K562 (cell line): ENCODE results near the gene ARHGAP31. TPM values are rescaled to one million over a fixed set of nuclear protein-coding genes. Genes with fewer than 3 reads are reported as not detected.

Experiments used
- ATAC-seq: fragments of 200-7000 bp; cut with Tn5 transposase; 3 replicates; pipeline ENCODE4 v1.9.1; 2020; ENCODE audit warnings: moderate library complexity
- BruUV-seq: library from RNA; stranded (reverse); fragments of 400-500 nt; replicated peaks from 2 replicates; lab custom pipeline; 2021; lab: Mats Ljungman, UMichigan
- CTCF ChIA-PET: fragments of 300-600 bp; formaldehyde crosslinking; extraction: SDS; loops from one replicate; lab custom pipeline; 2021; ENCODE audit warnings: low intra/inter-chr PET ratio; lab: Yijun Ruan, JAX
- POLR2A ChIA-PET: fragments of 300-600, 350-650 bp; sonication (Branson Sonifier 250); formaldehyde crosslinking; extraction: SDS; loops from one replicate; lab custom pipeline; 2021; ENCODE audit warnings: antibody characterized with exemption, inconsistent platforms; lab: Yijun Ruan, JAX
- DNase-seq, 4 experiments: peaks; one replicate each; pipeline versions ENCODE4 v3.0.0 to v3.0.0-alpha.2; 2011 to 2018; ENCODE audit warnings: low spot score in 3 of 4, mixed read lengths in 3 of 4; ENCODE audit errors: extremely low read depth in 1 of 4
- FAIRE-seq: peaks from 2 replicates; lab custom pipeline; 2011; peaks lifted over from hg19 to GRCh38; lab: Jason Lieb, UNC
- H2AFZ ChIP-seq: 2 replicates; pipeline ENCODE4 v1.6.0; 2011; ENCODE audit warnings: low read depth, low read length, control low read depth, inconsistent platforms
- H3K27ac ChIP-seq: fragments of 200-600 bp; 3 replicates; pipeline ENCODE4 v1.8.0; 2011; ENCODE audit warnings: low read depth, mild to moderate bottlenecking, control low read depth, inconsistent platforms, low read length, moderate library complexity, mixed read lengths; ENCODE audit errors: extremely low read depth
- H3K27me3 ChIP-seq, 2 experiments: fragments of 300-600 bp in 1 of 2; 2 replicates in 1 of 2; 3 replicates in 1 of 2; pipeline versions ENCODE4 v1.6.0 to v1.8.0; 2011; ENCODE audit warnings: inconsistent platforms in 2 of 2, low read length in 2 of 2, mild to moderate bottlenecking in 1 of 2, mixed read lengths in 1 of 2, moderate library complexity in 1 of 2; ENCODE audit not compliant: control insufficient read depth in 2 of 2, insufficient read depth in 2 of 2
- H3K36me3 ChIP-seq: fragments of 300-600 bp; 3 replicates; pipeline ENCODE4 v1.8.0; 2011; ENCODE audit warnings: mild to moderate bottlenecking, low read length, inconsistent platforms; ENCODE audit not compliant: control insufficient read depth, insufficient read depth
- H3K4me1 ChIP-seq, 2 experiments: fragments of 200-600 bp in 1 of 2; replicated peaks in 1 of 2; 2 replicates in 1 of 2; 3 replicates in 1 of 2; pipeline versions ENCODE4 v1.5.1 to v1.8.0; 2011; ENCODE audit warnings: inconsistent platforms in 2 of 2, low read length in 2 of 2, mild to moderate bottlenecking in 1 of 2, mixed read lengths in 1 of 2, moderate library complexity in 1 of 2; ENCODE audit not compliant: control insufficient read depth in 2 of 2, insufficient read depth in 2 of 2
- H3K4me2 ChIP-seq: 2 replicates; pipeline ENCODE4 v1.6.1; 2011; ENCODE audit warnings: low read length, control low read depth, inconsistent platforms, mixed read lengths; ENCODE audit not compliant: insufficient read depth
- H3K4me3 ChIP-seq: fragments of 200-600 bp; sonication (generic), shearing (Covaris generic); 2 replicates; pipeline ENCODE4 v1.5.1; 2016; ENCODE audit warnings: control low read depth, inconsistent platforms
- H3K79me2 ChIP-seq: fragments of 200-600 bp; 3 replicates; pipeline ENCODE4 v1.8.0; 2011; ENCODE audit warnings: low read length, inconsistent platforms; ENCODE audit not compliant: control insufficient read depth, insufficient read depth
- H3K9ac ChIP-seq, 2 experiments: 2 replicates each; pipeline versions ENCODE4 v1.6.0 to v1.6.1; 2011; ENCODE audit warnings: low read depth in 2 of 2, low read length in 2 of 2, control low read depth in 1 of 2, inconsistent platforms in 1 of 2, mild to moderate bottlenecking in 1 of 2, mixed read lengths in 1 of 2; ENCODE audit not compliant: insufficient read depth in 1 of 2
- H3K9me1 ChIP-seq: one replicate; pipeline ENCODE4 v1.6.0; 2011; ENCODE audit warnings: inconsistent platforms, mild to moderate bottlenecking, low read length, moderate library complexity; ENCODE audit not compliant: control insufficient read depth, insufficient read depth
- H3K9me3 ChIP-seq: replicated peaks from 2 replicates; pipeline ENCODE4 v1.5.1; 2011; ENCODE audit warnings: low read depth, low read length, inconsistent platforms; ENCODE audit not compliant: control insufficient read depth, insufficient read depth
- H4K20me1 ChIP-seq: replicated peaks from 2 replicates; pipeline ENCODE4 v1.6.1; 2011; ENCODE audit warnings: low read length, inconsistent platforms, mixed read lengths; ENCODE audit not compliant: control insufficient read depth, insufficient read depth
- EHMT2 ChIP-seq: fragments of 450-650 bp; IDR thresholded peaks from 2 replicates; pipeline ENCODE4 v1.6.1; 2018; ENCODE audit warnings: antibody characterized with exemption
- ESRRA ChIP-seq: fragments of 450-650 bp; IDR thresholded peaks from 2 replicates; pipeline ENCODE4 v1.6.1; 2014; ENCODE audit warnings: low read depth, mild to moderate bottlenecking, moderate library complexity, borderline replicate concordance
- FOSL1 ChIP-seq: fragments of 200-800 bp; sonication (Bioruptor generic); conservative IDR thresholded peaks from 2 replicates; pipeline ENCODE4 v1.6.1; 2016; ENCODE audit warnings: missing genetic modification characterization, missing compliant biosample characterization
- FOXO4 ChIP-seq: fragments of 450-650 bp; formaldehyde crosslinking; IDR thresholded peaks from 2 replicates; pipeline ENCODE4 v1.4.0; 2020; ENCODE audit warnings: mild to moderate bottlenecking, moderate library complexity
- MAFG ChIP-seq: fragments of 450-650 bp; conservative IDR thresholded peaks from 2 replicates; pipeline ENCODE4 v1.6.1; 2016; ENCODE audit warnings: missing genetic modification characterization, missing compliant biosample characterization
- NELFE ChIP-seq: IDR thresholded peaks from 2 replicates; pipeline ENCODE4 v1.6.1; 2011; ENCODE audit warnings: mild to moderate bottlenecking; ENCODE audit not compliant: insufficient read depth, insufficient read length
- NFRKB ChIP-seq: fragments of 450-650 bp; IDR thresholded peaks from 2 replicates; pipeline ENCODE4 v1.6.1; 2016; ENCODE audit warnings: low read depth
- ZBTB1 ChIP-seq: sonication (generic); formaldehyde crosslinking; IDR thresholded peaks from 2 replicates; pipeline ENCODE4 v1.8.1; 2023; ENCODE audit warnings: missing genetic modification reagents, low read depth, mild to moderate bottlenecking, borderline replicate concordance
- ZFP36 ChIP-seq: fragments of 150-350 bp; IDR thresholded peaks from 2 replicates; pipeline ENCODE4 v1.6.1; 2018; ENCODE audit warnings: low read length, low read depth; ENCODE audit not compliant: partially characterized antibody
- ZNF12 ChIP-seq: sonication (generic); formaldehyde crosslinking; IDR thresholded peaks from 2 replicates; pipeline ENCODE4 v1.4.0; 2020; ENCODE audit warnings: mild to moderate bottlenecking, missing genetic modification reagents
- ZNF133 ChIP-seq: fragments of 250-450 bp; sonication (Bioruptor Pico); IDR thresholded peaks from 2 replicates; pipeline ENCODE4 v1.4.0; 2020; ENCODE audit warnings: mild to moderate bottlenecking
- ZNF431 ChIP-seq: sonication (generic); formaldehyde crosslinking; IDR thresholded peaks from 2 replicates; pipeline ENCODE4 v1.8.0; 2022; ENCODE audit warnings: mild to moderate bottlenecking, missing genetic modification reagents
- ZNF696 ChIP-seq: fragments of 250-450 bp; sonication (Bioruptor Pico); conservative IDR thresholded peaks from 2 replicates; pipeline ENCODE4 v1.4.0; 2020; ENCODE audit warnings: mild to moderate bottlenecking, moderate library complexity
- ZSCAN32 ChIP-seq: fragments of 450-650 bp; formaldehyde crosslinking; IDR thresholded peaks from 2 replicates; pipeline ENCODE4 v1.4.0; 2020; ENCODE audit warnings: mild to moderate bottlenecking, moderate library complexity
- WGBS: fragments of 100-300 bp; shearing (Covaris generic); methylation state at CpG from one replicate; pipeline ENCODE4 v1.1.6; 2016; ENCODE audit warnings: low coverage, mixed read lengths; ENCODE audit not compliant: insufficient coverage; ENCODE audit errors: missing lambda C conversion rate; 5-methylcytosine and 5-hydroxymethylcytosine counted together
- in situ Hi-C: fragments of 300-500 bp; cut with MboI; formaldehyde crosslinking; loops from 4 replicates; pipeline ENCODE4 v1.15.0; 2018; ENCODE audit warnings: inconsistent platforms, mixed read lengths
- intact Hi-C: fragments of 100-400 bp; cut with micrococcal nuclease; formaldehyde crosslinking; loops from 2 replicates; pipeline ENCODE4 v1.14.2; 2022
- polyA plus RNA-seq, 8 experiments: library from polyadenylated mRNA; depleted of rRNA in 4 of 8; stranded (reverse) in 5 of 8; unstranded in 3 of 8; fragments of >200 nt; fragmentation: Nextera tagmentation in 2 of 8; fragmentation: Illumina TruSeq in 1 of 8; extraction: Ambion mirVana in 2 of 8; extraction: Trizol in 1 of 8; gene quantifications; 2 replicates each; pipeline versions ENCODE4 v1.2.1 to v1.2.3, GENCODE V29; 2011 to 2014; ENCODE audit warnings: inconsistent platforms in 1 of 8, missing spikeins in 1 of 8
- total RNA-seq, 7 experiments: library from RNA; depleted of rRNA in 6 of 7; stranded (reverse); fragments of >200 nt in 6 of 7; fragmentation: Illumina TruSeq in 2 of 7; extraction: Trizol in 2 of 7; gene quantifications; 2 replicates each; pipeline versions ENCODE4 v1.2.1 to v1.2.3, GENCODE V29; 2011 to 2021; ENCODE audit warnings: low replicate concordance in 1 of 7
- TF ChIP-seq, protein P1 (sequence below), 2 experiments: IDR thresholded peaks; 2 replicates each; pipeline ENCODE4 v1.6.1; 2012; ENCODE audit warnings: improper control_type of control experiment in 2 of 2, low read depth in 2 of 2, low read length in 2 of 2, borderline replicate concordance in 1 of 2

The ARHGAP31 gene
- total and polyA plus RNA-seq, 9 of the 15 experiments (the other 6 are each of a cell fraction or from before 2014, with no cell fraction given) = under 0.01 to 0.13 (median 0.06) TPM; not detected in 5

DNA sequence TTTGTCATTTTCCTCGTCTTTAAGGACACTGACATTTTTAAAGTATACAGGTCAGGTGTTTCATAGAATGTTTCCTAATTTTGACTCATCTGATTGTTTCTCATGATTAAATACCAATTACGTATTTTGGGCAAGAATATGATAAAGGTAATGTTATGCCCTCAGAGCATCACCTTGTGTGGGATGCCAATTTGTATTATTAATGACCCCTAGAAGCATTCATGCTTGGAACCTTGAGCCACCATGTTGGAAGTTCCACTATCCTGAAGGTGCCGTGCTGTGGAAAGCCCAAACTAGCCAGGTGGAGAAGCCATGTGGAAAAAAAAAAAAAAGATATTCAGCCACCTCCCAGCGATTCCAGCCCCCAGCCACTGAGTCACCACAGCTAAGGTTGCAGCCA is 34.4 kb upstream of the ARHGAP31 start:
- Histone ChIP-seq H3K27ac (no peak overlapping the region), H3K36me3 (no peaks in the 10 kb centered on the region), H3K27me3 (no peaks in the 10 kb centered on the region), H3K9me1 (no peaks in the 10 kb centered on the region), H3K9ac (no peak overlapping the region), H4K20me1 (no peaks in the 10 kb centered on the region), H3K4me2 (no peak overlapping the region), H3K9me3 (no peaks in the 10 kb centered on the region), H3K79me2 (no peaks in the 10 kb centered on the region), H3K4me1 (no peaks in the 10 kb centered on the region), H3K4me3 (no peak overlapping the region), H2AFZ (no peak overlapping the region)
- intact Hi-C loops = no loop called here
- in situ Hi-C loops = no loop called here
- ChIA-PET POLR2A (interaction anchor here (0.6 kb wide), 1 partner anchor 179 kb away, joined by 3 read pairs; no protein-coding TSS in a partner anchor), CTCF (no interaction called here)
- ATAC-seq = no peak
- TF ChIP-seq FOXO4 (CRISPR knock-in tag) (no peak), ZNF696 (CRISPR knock-in tag) (no peak), ZNF431 (CRISPR knock-in tag) (no peak), NELFE (no peak), ZFP36 (no peak), MAFG (tag) (no peak), ZBTB1 (CRISPR knock-in tag) (no peak), NFRKB (no peak), ZNF12 (CRISPR knock-in tag) (no peak), ZNF133 (CRISPR knock-in tag) (no peak), ESRRA (no peak), ZSCAN32 (no peak), FOSL1 (no peak), EHMT2 (no peak)
- TF ChIP-seq, protein P1, sequence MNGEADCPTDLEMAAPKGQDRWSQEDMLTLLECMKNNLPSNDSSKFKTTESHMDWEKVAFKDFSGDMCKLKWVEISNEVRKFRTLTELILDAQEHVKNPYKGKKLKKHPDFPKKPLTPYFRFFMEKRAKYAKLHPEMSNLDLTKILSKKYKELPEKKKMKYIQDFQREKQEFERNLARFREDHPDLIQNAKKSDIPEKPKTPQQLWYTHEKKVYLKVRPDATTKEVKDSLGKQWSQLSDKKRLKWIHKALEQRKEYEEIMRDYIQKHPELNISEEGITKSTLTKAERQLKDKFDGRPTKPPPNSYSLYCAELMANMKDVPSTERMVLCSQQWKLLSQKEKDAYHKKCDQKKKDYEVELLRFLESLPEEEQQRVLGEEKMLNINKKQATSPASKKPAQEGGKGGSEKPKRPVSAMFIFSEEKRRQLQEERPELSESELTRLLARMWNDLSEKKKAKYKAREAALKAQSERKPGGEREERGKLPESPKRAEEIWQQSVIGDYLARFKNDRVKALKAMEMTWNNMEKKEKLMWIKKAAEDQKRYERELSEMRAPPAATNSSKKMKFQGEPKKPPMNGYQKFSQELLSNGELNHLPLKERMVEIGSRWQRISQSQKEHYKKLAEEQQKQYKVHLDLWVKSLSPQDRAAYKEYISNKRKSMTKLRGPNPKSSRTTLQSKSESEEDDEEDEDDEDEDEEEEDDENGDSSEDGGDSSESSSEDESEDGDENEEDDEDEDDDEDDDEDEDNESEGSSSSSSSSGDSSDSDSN (IDR thresholded peaks at IDR 0.05; ENCODE audit: borderline replicate concordance in 1 of 2, low read depth in 2 of 2, low read length in 2 of 2) = no peak
- BruUV-seq = no TSS peak
- 10% methylated on average over 3 of the region's 4 CpGs for WGBS
- no peak for DNase-seq
- FAIRE-seq = no peak
